ENCODE data around the gene CENPV.

The CENPV gene

GRCh38 chr17:16364625-16365024 is 11.4 kb upstream of the CENPV start:
- DNase-seq: no peak
- intact Hi-C loops (cut with DNase I): no loop called here

- intact Hi-C loops (cut with DNase I): no loop called here
- DNase-seq: peak; percentile 29 to 94 (median 84)
These were observed 10.7 kb upstream of the CENPV start for GRCh38 chr17:16363749-16364536.

- DNase-seq: no peak
- intact Hi-C loops (cut with DNase I): no loop called here
These were observed 8.6 kb upstream of the CENPV start for GRCh38 chr17:16361874-16362273.

- no peak for DNase-seq
- intact Hi-C loops (cut with DNase I): loop anchor here (10.0 kb wide), 1 partner anchor 166 kb away; no protein-coding TSS in a partner anchor
These were observed 5.1 kb upstream of the CENPV start for GRCh38 chr17:16358394-16358793.

GRCh38 chr17:16354585-16354984 is 1.3 kb upstream of the CENPV start:
- intact Hi-C loops (cut with DNase I): loop anchor here (10.0 kb wide), 1 partner anchor 170 kb away; no protein-coding TSS in a partner anchor
- peak in 2 of 42 donors; percentile 5 to 27 for DNase-seq

- DNase-seq: peak in 39 of 42 donors; percentile 15 to 73 (median 51)
- intact Hi-C loops (cut with DNase I): loop anchor here (10.0 kb wide), 1 partner anchor 172 kb away; no protein-coding TSS in a partner anchor
These were observed 477 bp downstream of the CENPV start for GRCh38 chr17:16352667-16353316.

- DNase-seq: peak; percentile 35 to 86 (median 70)
These were observed 984 bp downstream of the CENPV start for GRCh38 chr17:16352303-16352666.

GRCh38 chr17:16351831-16352230 is 1.4 kb downstream of the CENPV start:
- intact Hi-C loops (cut with DNase I): loop anchor here (10.0 kb wide), 1 partner anchor 173 kb away; no protein-coding TSS in a partner anchor
- DNase-seq: no peak

More at GRCh38 chr17:16352303-16352666, 984 bp downstream of the CENPV start:
- intact Hi-C loops (cut with DNase I): loop anchor here (10.0 kb wide), 1 partner anchor 173 kb away; no protein-coding TSS in a partner anchor

- intact Hi-C loops (cut with DNase I): no loop called here
- peak in 2 of 42 donors; percentile 8 to 38 for DNase-seq
These were observed 3.8 kb downstream of the CENPV start for GRCh38 chr17:16349431-16349830.

GRCh38 chr17:16348586-16348985 is 4.7 kb downstream of the CENPV start:
- intact Hi-C loops (cut with DNase I): no loop called here
- DNase-seq: no peak

- intact Hi-C loops (cut with DNase I): no loop called here
- peak in 1 of 42 donors; percentile 7 for DNase-seq
These were observed 6.5 kb downstream of the CENPV start for GRCh38 chr17:16346721-16347271.

- no peak for DNase-seq
- intact Hi-C loops (cut with DNase I): no loop called here
These were observed 7.7 kb downstream of the CENPV start for GRCh38 chr17:16345565-16345964.

GRCh38 chr17:16343569-16343968 is 9.7 kb downstream of the CENPV start:
- intact Hi-C loops (cut with DNase I): no loop called here
- peak in 6 of 42 donors; percentile 9 to 54 (median 34) for DNase-seq

GRCh38 chr17:16342979-16343378 is 10.3 kb downstream of the CENPV start:
- intact Hi-C loops (cut with DNase I): no loop called here
- DNase-seq: peak in 1 of 42 donors; percentile 27

- no peak for DNase-seq
- intact Hi-C loops (cut with DNase I): no loop called here
These were observed 13.3 kb downstream of the CENPV start for GRCh38 chr17:16339959-16340358.

- intact Hi-C loops (cut with DNase I): no loop called here
- no peak for DNase-seq
These were observed 13.9 kb downstream of the CENPV start for GRCh38 chr17:16339402-16339801.

- DNase-seq: no peak
- intact Hi-C loops (cut with DNase I): no loop called here
These were observed 14.9 kb downstream of the CENPV start for GRCh38 chr17:16338391-16338790.

- DNase-seq: peak in 2 of 42 donors; percentile 8 to 47
- intact Hi-C loops (cut with DNase I): no loop called here
These were observed 23.6 kb downstream of the CENPV start for GRCh38 chr17:16329519-16330271.

- intact Hi-C loops (cut with DNase I): no loop called here
- no peak for DNase-seq
These were observed 24.3 kb downstream of the CENPV start for GRCh38 chr17:16328997-16329396.
